Activated T-cell treated with anti-CD3 and anti-CD28 coated beads, Interleukin-2, amount 50 U/mL, for 48 hours (primary cell): ENCODE data around the gene ZBTB24.

Experiments used
- DNase-seq, 2 experiments: peaks; one replicate each; pipeline ENCODE4 v3.0.0-alpha.2; 2020

ZBTB24 gene

DNA sequence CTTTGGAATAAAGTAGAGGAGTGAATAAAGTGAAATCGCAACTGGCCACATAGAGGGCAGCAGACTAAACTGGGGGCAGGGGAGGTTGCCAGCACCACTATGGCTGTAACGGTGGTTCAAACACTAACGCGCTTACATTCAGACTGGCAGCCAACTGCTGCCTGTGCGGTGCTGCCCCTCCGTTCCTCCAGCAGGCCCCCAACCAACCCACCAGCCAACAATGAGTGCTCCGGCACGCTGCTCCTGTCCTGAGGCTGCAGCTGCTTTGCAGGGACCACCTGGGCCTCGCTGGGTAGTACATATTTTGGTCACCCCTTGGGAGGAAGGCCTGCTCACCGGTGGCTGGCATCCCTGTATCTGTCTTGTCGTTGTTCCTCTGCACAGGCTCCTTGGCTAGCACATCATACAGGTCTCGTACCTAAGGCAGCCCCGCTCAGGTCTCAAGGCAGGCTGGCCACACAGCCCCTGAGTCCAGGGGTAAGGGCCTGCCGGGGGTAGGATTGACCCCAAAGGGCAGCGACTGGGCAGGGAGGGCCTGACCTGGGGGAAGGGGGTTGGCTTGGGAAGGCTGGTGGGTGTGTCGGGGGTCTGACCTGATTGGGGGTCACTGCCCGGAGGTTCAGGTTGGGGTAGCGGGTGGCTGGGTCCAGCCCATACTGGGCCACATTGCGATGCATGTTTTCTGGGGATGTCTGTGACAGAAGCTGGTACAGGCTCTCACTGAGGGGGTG lies 33.8 kb downstream of the ZBTB24 start:
- no peak for DNase-seq

DNA sequence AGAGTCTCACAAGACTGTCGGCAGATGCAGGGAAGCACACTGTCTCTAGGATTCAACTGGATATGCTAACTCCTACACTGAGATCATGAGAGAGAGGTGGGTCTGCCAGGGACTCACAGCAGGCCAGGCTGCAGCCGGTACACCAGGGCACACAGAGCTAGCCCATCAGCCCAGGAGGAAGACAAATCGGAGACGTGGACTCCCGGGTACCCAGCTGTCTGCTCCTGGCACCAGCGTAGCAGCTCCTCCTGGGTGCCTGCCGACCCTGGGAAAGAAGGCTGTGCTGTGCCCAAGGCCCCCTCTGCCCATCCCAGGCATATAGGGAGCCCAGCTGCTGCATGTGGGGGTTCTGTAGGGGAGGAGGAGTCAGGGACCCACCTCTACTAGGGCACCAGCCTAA lies 34.4 kb downstream of the ZBTB24 start:
- no peak for DNase-seq

DNA sequence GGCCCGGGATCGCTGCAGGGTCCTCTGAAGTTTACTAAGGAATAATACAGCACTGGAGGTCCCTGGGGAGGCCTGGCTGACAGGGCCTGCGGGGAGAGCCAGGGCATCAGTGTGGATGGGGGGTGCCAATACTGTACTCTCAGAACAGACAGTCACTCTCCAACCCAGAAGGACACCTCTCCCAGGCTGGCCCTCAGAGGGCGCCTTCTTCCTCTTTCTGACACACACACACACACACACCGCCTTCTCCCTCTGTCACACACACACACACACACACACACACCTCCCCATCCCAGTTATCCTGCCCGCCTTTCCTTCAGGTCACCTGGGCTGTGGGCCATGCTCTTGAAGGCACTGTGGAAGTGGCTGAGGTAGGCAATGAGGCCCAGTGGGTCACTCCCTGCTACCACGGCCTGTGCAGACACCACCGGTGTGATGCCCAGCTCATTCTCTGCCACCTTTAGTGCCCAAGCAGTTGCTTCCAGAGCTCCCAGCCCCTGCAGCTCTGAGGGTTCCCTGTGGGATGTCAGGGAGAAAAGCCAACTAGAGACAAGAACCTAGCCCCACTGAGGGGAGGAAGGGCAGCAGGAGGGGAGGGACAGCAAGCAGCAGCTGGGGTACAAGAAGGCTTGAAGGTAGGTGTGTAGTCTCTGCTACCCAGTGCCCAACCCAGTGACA lies 35.0 kb downstream of the ZBTB24 start:
- DNase-seq: no peak

DNA sequence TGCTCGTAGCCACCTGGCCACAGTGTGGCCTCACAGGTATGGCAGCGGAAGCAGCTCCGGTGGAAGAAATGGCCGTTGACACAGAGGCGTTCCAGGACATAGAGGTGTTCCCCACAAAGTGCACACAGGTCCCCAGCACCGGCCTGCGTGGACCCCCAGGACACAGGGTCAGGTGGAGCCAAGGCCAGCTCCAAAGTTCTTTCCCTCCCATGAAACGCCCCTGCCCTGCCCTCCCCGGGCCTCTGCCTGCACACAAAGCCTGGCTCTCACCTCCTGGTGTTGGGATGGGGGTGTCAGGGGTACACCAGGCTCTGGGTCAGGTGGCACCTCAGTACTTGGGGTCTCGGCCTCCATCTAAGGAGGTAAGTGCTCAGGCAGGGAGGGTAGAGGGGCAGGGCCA lies 35.9 kb downstream of the ZBTB24 start:
- no peak for DNase-seq

DNA sequence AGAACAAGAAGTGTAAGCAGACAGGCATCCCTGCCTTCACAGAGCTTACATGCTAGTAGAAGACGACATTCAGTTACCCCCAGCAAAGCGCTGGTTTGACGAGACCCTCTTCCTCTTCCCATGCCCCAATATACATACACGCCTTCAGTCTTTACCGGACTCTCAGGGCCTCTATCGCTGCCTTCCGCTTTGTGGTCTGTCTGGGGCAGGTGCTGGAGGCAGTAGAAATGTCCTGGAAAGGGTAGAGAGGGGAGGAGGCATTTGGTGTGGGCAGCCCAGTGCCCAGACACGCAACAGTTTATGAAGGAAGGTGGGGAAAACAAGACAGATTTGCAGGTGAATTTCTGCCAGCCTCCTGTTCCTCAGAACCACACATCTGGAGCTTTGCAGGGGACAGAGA lies 36.5 kb downstream of the ZBTB24 start:
- DNase-seq: no peak

DNA sequence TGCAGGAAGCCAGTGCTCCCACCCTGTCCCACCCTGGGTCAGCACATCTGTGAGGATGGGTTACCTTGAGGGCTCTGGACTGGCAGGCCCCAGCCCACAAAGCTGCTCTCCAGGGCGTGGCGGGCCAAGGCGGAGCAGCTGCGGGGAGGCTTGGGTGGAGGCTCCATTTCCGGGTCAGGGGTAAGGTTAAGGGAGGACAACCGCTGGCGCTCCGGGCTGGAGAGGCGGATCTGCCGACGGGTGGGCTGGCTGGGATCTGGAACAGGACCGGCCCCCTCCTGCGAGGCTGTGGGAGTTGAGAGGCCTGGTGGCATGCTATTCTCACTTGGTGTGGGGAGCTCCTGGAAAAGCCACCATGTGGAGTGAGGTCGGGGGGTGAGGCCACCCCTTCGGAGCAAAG lies 36.9 kb downstream of the ZBTB24 start:
- DNase-seq: no peak

DNA sequence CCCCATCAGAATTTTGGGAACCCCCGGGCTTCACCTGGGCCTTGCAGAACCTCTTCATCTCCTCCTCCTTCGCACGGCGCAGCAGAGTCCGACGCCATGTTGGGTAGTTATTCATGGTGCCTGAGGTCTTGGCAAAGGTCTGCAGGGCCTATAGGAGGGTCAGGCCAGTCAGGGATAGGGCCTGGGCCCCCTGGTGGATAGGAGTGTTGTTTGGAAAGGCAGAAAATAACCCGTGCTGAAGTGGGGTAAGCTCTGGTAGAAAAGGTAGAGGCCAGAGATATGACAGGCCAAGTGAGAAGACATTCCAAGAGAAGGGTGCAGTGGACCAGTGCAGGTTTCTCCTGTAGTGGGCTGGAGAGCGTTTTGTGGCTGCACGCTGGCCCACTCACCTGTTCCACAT lies 37.6 kb downstream of the ZBTB24 start:
- no peak for DNase-seq

DNA sequence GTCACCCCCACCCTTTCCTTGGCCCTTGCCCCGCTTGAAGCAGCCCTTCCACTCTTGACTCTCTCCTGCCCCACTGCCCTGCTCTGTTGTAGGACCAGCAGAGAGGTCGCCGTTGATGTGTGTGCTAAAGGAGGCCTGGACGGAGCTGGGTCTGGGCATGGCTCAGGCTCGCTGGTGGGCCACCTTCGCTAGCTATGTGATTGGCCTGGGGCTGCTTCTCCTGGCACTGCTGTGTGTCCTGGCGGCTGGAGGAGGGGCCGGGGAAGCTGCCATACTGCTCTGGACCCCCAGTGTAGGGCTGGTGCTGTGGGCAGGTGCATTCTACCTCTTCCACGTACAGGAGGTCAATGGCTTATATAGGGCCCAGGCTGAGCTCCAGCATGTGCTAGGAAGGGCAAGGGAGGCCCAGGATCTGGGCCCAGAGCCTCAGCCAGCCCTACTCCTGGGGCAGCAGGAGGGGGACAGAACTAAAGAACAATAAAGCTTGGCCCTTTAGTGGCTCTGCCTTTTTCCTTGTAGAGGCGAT lies 39.5 kb downstream of the ZBTB24 start:
- DNase-seq: no peak

DNA sequence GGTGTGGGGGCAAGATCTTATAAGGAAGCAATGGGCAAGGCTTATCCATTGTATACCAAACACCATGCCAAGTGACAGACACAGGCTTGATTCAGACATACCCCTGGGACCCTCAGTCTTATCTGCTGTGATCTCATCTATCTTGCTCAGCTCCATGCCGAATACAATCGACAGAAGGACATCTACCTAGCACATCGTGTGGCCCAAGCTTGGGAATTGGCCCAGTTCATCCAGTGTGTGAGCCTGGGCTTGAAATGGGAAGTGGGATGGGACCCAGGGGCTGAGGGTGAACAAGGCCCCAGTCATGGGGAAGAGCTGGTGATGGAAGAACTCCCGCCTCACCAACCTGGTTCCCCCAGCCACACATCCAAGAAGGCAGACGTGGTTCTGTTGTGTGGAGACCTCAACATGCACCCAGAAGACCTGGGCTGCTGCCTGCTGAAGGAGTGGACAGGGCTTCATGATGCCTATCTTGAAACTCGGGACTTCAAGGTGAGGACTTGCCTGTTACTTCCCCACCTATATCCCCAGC lies 40.6 kb downstream of the ZBTB24 start:
- DNase-seq: no peak

DNA sequence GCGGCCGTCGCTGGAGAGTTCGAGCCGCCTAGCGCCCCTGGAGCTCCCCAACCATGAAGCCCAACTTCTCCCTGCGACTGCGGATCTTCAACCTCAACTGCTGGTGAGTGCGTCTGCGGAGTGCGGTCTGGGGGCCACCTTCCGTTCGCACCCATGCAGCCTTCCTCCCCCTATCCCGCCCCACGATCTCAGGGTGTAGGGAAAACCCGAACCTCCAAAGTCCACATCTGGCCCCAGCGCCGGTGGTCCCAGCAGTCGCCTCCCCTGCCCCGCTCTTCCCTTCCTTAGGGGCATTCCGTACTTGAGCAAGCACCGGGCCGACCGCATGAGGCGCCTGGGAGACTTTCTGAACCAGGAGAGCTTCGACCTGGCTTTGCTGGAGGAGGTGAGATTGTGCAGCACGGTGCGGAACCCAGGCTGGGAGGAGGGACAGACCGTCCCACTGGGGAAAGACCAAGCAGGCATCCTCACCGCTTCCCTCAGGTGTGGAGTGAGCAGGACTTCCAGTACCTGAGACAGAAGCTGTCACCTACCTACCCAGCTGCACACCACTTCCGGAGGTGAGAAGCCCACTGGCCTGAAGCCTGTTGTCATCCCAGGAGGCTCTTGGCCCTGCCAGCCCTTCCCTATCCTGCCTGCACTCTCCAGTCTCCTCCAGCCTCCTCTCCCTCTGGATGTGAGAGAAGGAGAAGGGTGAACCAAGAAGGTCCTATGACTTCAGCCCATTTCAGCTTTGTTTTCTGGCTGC lies 41.8 kb downstream of the ZBTB24 start:
- DNase-seq: peak; percentile 63 to 64

DNA sequence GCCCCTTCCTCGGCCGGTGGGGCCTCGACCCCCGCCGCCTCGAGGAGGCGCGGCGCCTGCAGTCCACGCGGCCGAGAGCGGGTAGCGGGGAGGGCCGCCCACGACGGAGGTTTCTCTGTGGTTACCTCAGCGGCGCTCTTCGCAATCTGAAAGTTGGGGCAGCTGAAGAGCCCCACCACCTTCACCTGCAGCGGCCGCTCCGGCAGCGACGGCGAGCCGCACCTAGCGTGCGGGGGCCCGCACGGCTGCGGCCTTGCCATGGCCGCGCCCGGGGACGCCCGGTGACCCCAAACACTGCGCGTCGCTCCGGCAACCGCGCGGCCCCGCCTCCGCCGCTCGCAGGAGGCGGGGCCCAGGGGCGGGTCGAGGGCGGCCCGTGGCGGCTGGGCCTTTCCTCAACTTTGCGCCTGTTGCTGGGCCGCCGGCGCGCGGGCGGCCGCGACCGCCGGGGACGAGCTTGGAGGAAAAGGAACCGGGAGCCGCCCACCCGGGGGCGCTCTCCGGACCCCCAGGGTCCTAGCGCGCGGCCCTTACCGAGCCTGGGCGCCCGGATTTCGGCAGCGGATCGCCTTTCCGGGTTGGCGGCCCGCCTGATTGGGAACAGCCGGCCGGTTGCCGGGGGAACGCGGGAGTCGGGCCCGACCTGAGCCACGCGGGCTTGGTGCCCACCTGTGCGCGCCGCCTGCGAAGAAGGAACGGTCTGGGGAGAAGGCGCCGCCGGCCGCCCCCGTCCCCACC lies 42.5 kb downstream of the ZBTB24 start, which contains the start of the genes PPIL6 and SMPD2:
Gene PPIL6, minus strand, starts transcription at position 298 of the 738 bp plus-strand sequence. Its CDS starts 38 bp downstream, at position 260.
Gene SMPD2, plus strand, starts transcription at position 394 of the 738 bp plus-strand sequence. CDS start 398 bp downstream, outside the sequence.
- DNase-seq: peak; percentile 84 to 87

DNA sequence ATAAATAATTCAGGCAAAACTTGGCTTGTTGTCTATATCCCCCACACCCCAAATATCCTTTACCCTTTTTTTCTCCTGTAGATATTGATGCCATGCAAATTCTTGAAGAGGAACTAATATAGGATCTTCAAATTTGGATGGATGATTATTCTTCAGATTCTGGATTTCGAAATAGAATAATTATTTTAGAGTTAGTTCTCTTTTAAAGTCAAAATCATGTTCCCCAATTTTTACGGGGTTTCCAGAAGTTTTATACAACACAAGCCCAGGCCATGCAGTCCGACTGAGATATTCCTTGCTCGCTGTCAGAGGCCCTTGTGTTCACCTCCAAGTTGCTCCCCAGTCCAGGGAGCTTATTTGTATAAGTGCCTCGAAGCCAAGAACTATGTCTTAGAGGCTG lies 47.0 kb downstream of the ZBTB24 start:
- DNase-seq: no peak

DNA sequence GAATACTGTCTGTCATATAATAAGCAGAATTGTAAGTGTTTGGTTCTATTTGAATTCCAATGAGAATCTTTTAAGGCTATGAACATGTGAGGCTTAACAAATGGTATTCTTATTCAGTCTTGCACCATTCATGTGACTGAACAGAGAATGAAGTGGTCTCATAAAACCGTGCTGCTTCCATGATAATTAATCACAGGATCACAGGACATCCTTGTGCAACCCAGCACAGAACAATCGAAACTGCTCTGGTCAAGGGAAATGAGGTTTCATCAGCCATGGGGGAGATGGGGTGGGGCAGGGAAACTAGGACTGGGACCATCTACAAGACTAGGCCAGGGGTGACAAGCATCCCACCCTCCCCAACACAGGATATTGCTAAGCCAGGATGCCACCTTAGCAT lies 48.6 kb downstream of the ZBTB24 start:
- no peak for DNase-seq

DNA sequence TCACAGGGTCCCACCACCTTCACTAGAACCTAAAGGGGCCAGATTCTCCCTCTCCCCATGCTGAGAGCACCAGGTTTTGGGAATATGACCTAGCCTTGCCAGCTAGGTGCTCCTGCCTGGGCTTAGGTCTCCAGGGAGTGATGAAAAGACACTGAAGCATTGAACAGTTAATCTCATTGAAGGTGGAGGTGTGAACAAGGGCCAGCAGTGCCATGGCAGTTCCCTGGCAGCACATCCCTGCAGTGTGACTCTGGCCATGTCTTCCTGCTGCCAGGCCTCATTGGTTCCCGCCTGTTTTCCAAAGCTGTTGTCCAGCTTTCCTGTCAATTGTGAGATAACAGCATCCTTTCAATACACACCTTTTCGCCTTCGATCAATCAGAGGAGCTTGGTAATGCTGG lies 53.5 kb downstream of the ZBTB24 start:
- no peak for DNase-seq

DNA sequence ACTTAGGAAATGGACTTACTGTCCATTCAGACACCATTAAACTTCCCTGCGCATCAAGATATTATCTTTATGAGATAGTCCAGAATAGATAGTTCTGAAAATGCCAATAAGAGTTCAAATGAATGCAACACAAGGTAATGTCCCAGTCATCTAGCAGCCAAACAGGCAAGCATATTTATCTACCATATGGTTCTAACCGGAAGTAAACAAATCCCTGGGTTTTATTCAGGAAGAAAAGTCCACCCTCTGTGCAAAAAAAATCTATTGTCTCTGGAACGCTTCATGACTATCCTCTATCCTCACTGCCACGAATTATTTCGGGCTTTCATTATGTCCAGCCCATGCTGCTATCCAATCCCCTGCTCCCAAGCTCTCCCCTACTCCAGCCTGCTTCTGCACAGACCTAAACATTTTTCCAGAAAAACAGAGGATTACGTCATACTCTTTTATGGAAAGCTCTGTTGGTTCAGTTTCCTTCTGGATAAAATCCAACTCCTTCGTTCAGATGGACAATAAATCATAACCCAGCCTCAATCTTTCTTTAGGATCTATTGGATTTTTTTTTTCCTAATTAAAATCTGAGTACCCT lies 54.0 kb downstream of the ZBTB24 start:
- DNase-seq: no peak

DNA sequence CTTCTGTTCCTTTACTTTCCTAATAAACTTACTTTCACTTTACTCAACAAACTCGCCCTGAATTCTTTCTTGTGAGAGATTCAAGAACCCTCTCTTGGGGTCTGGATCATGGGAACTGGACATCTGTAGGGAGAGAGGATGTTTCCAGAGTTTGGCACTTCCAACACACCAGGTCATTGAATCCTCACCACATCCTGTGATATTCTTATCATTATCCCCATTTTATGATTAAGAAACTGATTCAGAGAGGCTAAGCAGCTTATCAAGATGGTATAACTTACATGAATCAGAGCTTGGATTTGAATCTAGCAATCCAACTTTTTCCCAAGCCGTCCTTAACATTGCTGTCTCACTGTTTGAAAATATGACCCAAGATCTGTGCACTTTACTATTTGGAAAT lies 58.1 kb downstream of the ZBTB24 start:
- DNase-seq: no peak

DNA sequence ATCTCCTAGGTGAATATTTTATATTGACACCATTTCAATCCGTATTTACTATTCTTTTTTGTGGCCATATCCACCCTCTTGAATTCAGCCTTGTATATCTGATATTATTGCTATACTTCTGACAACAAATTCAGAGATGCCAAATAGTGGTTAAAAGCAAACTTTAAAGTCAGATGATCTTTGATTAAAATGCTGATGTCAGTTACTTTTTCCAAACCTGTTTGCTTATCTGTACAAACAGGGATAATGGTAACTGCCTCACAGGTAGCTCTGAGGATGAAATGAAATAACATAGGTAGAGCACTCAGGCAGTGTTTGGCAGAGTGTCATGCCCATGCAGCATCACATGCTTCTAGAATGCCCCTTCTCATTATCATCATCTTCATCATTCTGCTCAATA lies 61.8 kb downstream of the ZBTB24 start:
- DNase-seq: no peak

DNA sequence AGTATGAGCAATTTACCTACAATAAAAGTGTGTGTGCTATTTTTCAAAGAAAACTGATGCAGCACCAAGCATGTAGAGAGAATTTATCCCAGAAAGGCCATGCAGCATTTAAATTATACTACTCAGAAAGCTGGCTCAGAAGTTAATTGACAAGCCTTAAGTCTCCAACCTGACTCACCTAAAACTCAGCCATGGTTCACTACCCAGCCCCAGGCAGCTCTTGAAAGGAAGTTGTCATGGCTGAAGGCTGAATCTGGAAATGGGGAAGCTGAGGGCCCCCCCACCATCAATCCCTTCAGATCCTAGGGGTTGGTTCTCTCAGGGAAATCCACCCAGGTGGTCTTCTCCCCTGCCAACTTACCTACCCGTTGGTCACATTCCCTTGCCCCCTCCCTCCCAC lies 62.3 kb downstream of the ZBTB24 start:
- no peak for DNase-seq

DNA sequence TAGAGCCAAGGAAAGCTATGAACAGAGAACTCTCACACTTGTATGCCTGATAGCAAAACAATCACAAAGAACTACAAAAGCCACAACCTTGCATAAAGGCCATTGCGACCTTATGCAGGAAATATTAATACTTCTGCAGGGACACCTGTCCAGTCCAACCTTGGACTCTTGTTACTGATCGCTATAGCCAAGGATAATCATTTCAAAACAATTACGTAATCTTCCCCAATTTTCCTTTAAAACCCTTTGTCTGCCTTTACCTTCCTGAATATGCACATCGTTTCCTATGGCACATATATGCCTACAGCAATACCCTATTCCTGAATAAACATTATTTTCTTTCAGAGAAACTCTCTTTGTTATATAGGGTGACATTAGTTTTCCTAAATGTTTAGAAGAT lies 65.4 kb downstream of the ZBTB24 start:
- no peak for DNase-seq
